ENCODE results near the gene KCNK1.
"Not testable (repeated sequence)": the region's sequence is repeated elsewhere in the genome, so short reads cannot be mapped to it uniquely, and the experiment has no call there.

- not testable (repeated sequence) for TF ChIP-seq POLR2AphosphoS5 (IDR thresholded peaks at IDR 0.05); MXI1 (conservative IDR thresholded peaks at IDR 0.05; ENCODE audit: poor library complexity, severe bottlenecking); EP300 (conservative IDR thresholded peaks at IDR 0.05; ENCODE audit: poor library complexity, severe bottlenecking)
- TF ChIP-seq, protein P1, sequence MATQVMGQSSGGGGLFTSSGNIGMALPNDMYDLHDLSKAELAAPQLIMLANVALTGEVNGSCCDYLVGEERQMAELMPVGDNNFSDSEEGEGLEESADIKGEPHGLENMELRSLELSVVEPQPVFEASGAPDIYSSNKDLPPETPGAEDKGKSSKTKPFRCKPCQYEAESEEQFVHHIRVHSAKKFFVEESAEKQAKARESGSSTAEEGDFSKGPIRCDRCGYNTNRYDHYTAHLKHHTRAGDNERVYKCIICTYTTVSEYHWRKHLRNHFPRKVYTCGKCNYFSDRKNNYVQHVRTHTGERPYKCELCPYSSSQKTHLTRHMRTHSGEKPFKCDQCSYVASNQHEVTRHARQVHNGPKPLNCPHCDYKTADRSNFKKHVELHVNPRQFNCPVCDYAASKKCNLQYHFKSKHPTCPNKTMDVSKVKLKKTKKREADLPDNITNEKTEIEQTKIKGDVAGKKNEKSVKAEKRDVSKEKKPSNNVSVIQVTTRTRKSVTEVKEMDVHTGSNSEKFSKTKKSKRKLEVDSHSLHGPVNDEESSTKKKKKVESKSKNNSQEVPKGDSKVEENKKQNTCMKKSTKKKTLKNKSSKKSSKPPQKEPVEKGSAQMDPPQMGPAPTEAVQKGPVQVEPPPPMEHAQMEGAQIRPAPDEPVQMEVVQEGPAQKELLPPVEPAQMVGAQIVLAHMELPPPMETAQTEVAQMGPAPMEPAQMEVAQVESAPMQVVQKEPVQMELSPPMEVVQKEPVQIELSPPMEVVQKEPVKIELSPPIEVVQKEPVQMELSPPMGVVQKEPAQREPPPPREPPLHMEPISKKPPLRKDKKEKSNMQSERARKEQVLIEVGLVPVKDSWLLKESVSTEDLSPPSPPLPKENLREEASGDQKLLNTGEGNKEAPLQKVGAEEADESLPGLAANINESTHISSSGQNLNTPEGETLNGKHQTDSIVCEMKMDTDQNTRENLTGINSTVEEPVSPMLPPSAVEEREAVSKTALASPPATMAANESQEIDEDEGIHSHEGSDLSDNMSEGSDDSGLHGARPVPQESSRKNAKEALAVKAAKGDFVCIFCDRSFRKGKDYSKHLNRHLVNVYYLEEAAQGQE (IDR thresholded peaks at IDR 0.05; ENCODE audit: borderline replicate concordance), result not testable (repeated sequence)
Measured at GRCh38 chr1:233686653-233687052, 72.7 kb downstream of the KCNK1 start.
